ENCODE data around the gene SPANXA1.
"Not testable (repeated sequence)": the region's sequence is repeated elsewhere in the genome, so short reads cannot be mapped to it uniquely, and the experiment has no call there.

The SPANXA1 gene

DNA sequence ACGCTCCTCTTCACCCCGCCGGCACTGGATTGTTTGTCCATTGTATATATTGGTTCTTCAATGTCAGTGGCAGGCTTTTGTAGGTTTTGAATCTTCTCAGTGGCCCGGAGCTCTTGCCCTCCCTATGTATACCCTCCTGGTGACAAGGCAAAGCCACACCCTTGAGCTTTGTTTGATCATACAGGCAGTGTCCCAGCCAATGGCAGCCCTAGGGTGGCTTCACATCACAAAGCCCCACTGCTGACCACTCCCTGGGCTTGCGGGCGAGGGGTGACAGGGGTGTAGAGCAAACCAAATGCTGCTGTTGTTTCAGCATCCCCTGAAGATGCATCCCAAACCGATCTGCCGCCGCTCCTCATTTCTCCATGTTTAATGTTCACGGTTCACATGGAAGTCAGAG, at the start of gene SPANXA1:
SPANXA1 (minus strand) TSS at position 101 of the 400 bp plus-strand sequence; CDS start at position 41, 60 bp downstream.
- DNase-seq, result not testable (repeated sequence)

DNA sequence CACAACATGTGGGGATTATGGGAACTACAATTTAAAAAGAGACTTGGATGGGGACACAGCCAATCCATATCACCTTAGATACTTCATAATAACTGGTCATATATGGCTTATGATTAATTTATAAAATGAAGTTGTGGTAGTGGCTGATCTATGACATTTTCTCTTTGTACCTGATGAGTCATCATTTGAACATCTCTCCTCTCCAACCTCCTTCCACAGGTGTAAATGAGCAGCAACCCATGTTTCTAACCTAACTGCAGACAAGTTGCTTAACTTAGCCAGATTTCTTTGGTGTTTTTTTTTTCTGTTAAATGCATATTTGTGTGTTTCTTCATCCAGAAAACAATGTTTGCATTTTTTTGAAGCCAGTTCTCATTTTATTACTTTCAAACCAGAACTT, 47.6 kb upstream of the SPANXA1 start:
- DNase-seq, result no peak

DNA sequence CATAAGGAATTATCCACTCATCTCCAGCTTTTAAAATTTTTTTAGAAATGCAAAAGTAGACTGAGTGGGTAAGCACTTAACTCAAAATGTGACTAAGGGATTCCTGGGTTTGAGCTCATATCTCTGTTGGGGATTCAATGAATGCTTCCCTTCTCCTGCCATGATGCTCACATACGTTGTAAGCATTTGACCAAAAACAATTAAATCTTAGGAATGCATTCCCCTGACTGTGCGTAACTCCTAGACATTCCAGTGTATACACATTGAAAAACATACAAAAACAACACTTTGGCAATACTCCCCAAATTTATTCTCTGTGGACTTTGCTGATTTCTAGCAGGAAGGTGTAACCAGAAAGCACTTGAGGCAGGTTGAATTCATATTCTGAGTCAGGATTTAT, 34.8 kb upstream of the SPANXA1 start:
- no peak for DNase-seq

- no peak for DNase-seq
Measured at GRCh38 chrX:141609111-141609510, 24.6 kb upstream of the SPANXA1 start.

DNA sequence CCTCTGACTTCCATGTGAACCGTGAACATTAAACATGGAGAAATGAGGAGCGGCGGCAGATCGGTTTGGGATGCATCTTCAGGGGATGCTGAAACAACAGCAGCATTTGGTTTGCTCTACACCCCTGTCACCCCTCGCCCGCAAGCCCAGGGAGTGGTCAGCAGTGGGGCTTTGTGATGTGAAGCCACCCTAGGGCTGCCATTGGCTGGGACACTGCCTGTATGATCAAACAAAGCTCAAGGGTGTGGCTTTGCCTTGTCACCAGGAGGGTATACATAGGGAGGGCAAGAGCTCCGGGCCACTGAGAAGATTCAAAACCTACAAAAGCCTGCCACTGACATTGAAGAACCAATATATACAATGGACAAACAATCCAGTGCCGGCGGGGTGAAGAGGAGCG, 4.9 kb upstream of the SPANXA1 start, which contains the start of gene SPANXA2:
SPANXA2 (plus strand) TSS at position 301 of the 400 bp plus-strand sequence; CDS start at position 361, 60 bp downstream.
- DNase-seq, result not testable (repeated sequence)

- DNase-seq, result not testable (repeated sequence)
Measured at GRCh38 chrX:141542551-141542950, 42.0 kb downstream of the SPANXA1 start.

Measured in activated CD8-positive, alpha-beta memory T cell treated with anti-CD3 and anti-CD28 coated beads, Interleukin-2, amount 50 U/mL, for 48 hours (primary cell).